ENCODE measurements around the gene APOBEC3B.

GRCh38 chr22:38957808-38958650 is 24.1 kb upstream of the APOBEC3B start:
- no peak for TF ChIP-seq CTCF (conservative IDR thresholded peaks at IDR 0.05)
- no peak for TF ChIP-seq ZFX (IDR thresholded peaks at IDR 0.05)

Data from C4-2B (cell line).